ENCODE results near the gene ZNF677. TPM values are rescaled to one million over a fixed set of nuclear protein-coding genes. Genes with fewer than 3 reads are reported as not detected.
A peak's percentile ranks its signal among the peaks of the same experiment; 100 is the strongest.
"Not testable (repeated sequence)": the region's sequence is repeated elsewhere in the genome, so short reads cannot be mapped to it uniquely, and the experiment has no call there.

ZNF677 gene
- total RNA-seq, 1 donor from 2014 or later: 19.0 TPM

GRCh38 chr19:53193535-53194222 lies 61.0 kb downstream of the ZNF677 start:
- DNase-seq: no peak

DNA sequence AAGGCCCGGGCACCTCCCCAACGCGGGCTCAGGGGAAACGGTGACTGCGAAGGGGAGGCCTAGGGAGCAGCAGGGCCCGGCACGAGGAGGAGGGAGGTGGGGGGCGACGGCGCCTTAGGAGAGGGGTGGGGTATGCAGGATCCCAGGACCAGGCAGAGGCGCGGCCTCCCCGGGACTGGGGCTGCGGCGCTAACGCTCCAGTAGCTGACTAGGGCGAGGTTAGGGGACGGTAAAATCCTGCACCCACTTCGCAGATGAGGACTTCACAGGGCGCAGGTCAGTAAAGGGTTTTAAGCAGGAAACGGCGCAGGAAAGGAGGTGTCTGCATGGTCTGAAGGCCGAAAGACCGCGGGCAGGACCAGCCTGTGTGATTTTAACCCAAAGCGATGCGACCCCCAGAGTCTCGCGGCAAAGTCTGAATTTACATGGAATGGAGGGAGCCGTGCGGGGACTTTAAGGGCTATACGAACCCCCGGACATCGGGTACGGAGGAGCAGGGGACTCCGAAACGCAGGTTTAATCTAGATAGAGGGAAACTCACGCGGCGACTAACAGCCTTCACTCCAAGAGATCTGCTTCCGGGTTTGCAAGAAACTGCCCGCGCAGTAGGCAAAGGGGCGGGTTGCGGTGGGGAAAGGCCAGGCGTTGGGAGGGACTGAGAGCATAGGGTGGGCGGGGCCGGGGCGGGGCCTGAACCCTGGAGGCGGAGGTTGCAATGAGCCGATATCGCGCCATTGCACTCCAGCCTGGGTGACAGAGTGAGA lies 61.7 kb downstream of the ZNF677 start, which contains the start of gene ZNF665:
Gene ZNF665 (minus strand): TSS at position 588 of the 764 bp plus-strand sequence. CDS start 10,460 bp downstream, outside the sequence.
- DNase-seq: peak; percentile 95

GRCh38 chr19:53190253-53190652 lies 64.4 kb downstream of the ZNF677 start:
- DNase-seq: no peak

DNA sequence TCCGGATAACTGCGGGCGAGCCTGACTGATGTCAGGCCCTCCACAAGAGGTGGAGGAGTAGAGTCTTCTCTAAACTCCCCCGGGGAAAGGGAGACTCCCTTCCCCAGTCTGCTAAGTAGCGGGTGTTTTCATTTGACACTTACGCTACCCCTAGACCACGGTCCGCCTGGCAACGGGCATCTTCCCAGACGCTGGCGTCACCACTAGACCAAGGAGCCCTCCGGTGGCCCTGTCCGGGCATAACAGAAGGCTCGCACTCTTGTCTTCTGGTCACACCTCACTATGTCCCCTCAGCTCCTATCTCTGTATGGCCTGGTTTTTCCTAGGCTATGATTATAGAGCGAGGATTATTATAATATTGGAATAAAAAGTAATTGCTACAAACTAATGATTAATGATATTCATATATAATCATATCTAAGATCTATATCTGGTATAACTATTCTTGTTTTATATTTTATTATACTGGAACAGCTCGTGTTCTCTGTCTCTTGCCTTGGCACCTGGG lies 64.9 kb downstream of the ZNF677 start:
- DNase-seq: not testable (repeated sequence)

Other genes with a start within 250 kb of the ZNF677 start
- gene ERVV-1, start 241.0 kb downstream of the ZNF677 start, total RNA-seq: not detected
- not detected for gene ERVV-2, start 210.1 kb downstream of the ZNF677 start, total RNA-seq
- gene ZNF160, start 151.5 kb downstream of the ZNF677 start, total RNA-seq: 57.2 TPM
- gene ZNF415, start 122.0 kb downstream of the ZNF677 start, total RNA-seq: 10.3 TPM
- 8.9 TPM for gene ZNF347, start 95.8 kb downstream of the ZNF677 start, total RNA-seq
- gene ZNF665, start 61.5 kb downstream of the ZNF677 start, total RNA-seq: 3.9 TPM
- not detected for gene VN1R2, start 3.4 kb upstream of the ZNF677 start, total RNA-seq
- not detected for gene VN1R4, start 12.8 kb upstream of the ZNF677 start, total RNA-seq
- 6.8 TPM for gene ZNF845, start 78.9 kb upstream of the ZNF677 start, total RNA-seq
- 14.6 TPM for gene ZNF525, start 110.8 kb upstream of the ZNF677 start, total RNA-seq
- 18.5 TPM for gene ZNF765, start 140.3 kb upstream of the ZNF677 start, total RNA-seq
- 9.3 TPM for gene ZNF761, start 177.1 kb upstream of the ZNF677 start, total RNA-seq
- 5.1 TPM for gene ZNF813, start 212.9 kb upstream of the ZNF677 start, total RNA-seq